NOMO-1 treated with dmso at 0.1 percent for 144 hours (cell line): Measurements from ENCODE around the gene AOPEP.

Source experiments
- DNase-seq: peaks from one replicate; lab custom pipeline; 2025; ENCODE audit not compliant: unreplicated experiment; lab: John Stamatoyannopoulos, UW

AOPEP gene

DNA sequence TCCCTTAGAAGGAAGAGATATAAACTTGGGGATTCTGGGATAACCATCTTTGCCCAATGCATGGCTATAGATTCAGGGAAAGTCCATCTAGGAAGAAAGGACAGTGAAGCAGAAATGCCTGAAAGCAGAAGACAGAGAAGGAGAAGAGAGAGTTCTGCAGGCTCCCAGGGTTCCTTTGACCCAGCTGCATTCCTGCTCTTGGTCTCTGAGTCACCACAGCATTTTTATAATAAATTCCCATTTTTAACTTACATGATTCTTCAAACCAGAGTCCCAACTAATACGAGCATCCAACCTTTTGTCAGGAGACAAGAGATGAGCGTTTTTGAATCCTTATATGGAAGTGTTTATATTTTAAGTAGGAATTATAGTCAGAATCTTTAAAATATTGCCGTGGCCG is 12.0 kb upstream of the AOPEP start:
- DNase-seq = no peak

DNA sequence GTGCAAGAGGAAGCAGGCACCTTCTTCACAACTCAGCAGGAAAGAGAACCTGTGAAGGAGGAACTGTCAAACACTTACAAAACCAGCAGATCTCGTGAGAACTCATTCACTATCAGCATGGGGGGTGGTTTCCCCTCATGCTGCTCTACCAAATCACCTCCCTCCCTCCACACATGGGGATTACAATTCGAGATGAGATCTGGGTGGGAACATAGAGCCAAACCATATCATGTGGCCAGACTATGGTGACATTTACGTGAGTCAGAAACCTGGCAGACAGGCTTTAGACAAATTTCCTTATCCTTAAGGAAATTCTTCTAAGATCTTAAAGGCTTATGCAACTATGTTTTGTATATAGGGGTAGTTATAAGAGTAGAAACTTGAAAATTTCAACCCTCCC is 8.7 kb upstream of the AOPEP start:
- DNase-seq = no peak

DNA sequence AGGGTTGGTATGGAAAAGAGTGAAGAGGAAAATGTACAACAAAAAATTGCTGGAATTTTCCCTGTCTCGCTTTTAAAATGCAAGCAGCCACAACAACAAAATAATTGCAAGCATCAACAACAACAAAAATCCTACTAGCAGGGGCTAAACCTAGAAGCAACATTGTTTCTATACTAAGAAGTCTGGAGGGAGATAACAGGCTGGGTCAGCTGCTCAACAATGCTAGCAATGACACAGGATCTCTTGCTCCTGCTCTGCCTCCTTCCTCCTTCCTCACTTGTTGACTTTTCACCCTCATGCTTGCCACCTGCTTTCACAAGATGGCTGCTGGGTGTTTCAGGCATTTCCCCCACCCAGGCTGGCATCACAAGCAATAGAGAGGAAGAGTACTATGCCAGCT is 7.6 kb upstream of the AOPEP start:
- DNase-seq = no peak

DNA sequence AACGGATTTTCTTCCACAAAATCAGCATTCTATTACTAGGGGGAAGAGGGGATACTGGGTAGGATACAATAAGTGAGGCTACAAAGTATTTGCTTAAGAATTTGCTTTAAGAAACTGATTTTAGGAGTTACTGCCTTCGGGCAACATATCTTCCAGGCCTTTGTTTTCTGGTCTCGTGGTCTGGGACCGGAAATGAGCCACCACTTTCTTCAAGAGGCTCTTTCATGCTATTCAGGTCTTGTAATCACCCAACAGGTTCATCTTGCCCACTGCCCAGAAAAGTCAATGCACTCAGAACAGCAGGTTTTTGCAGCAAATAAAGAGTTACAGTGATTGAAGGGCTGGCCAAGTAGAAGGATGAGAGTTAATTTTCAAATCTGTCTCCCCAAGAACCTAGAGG is 6.6 kb upstream of the AOPEP start:
- DNase-seq = no peak

DNA sequence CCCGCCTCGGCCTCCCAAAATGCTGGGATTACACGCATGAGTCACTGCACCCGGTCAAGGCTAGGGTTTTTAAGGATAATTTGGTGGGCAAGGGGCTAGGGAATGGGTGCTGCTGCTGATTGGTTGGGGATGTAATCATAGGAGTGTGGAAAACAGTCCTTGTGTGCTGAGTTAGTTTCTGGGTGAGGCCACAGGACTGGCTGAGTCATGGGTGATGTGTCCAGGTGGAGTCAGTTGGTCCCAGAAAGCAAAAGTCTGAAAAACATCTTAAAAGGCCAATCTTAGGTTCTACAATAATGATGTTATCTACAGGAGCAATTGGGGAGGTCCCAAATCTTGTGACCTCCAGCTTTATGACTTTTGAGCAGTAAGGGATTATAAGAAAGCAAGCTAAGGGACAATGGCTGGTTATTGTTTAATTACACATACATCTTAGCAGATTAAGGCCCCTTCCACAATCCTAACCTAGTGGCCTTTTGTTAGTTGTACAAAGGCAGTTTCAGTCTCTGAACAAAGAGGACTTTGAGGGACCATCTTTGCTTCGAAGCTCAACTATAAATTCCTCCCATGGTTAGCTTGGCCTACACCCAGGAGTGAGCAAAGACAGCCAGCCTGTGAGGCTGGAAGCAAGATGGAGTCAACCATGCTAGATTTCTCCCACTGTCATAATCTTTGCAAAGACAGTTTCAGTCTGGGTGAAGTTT is 5.5 kb upstream of the AOPEP start:
- DNase-seq = no peak

DNA sequence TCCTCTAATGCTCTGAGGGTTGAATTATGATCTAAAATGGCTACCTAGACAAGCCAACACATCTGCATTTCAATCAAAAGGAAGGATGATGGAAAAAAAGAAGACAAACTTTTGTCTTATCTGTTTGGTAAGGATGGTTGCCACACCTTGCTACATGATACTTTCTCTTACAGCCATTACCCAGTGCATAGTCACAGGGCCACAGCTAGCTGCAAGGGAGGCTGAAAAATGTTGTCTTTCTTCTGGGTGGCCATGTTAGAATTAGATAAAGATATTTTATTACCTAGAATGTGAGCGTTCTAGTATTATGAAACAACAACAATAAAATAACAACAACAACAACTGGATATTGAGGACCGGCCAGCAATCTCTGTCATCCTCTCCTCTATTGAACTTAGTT is 4.7 kb upstream of the AOPEP start:
- no peak for DNase-seq

DNA sequence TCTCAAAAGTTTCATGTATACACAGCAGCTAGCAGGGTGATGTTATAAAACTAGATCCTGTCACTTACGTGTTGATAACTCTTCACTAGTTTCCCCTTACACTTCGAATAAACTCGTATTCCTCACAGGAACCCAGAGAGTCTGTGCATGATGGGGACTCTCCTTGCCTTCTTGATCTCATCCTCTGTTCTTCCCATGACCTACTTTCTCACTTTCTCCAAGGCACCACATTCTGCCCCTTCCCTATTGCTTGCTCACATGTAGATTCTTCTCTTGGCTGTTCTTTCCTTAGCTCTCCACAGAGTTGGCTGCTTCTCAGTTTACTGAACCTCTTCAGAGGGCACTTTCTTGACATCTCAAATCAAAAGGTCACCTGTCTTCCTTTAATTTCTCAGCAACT is 1.2 kb upstream of the AOPEP start:
- DNase-seq = no peak

DNA sequence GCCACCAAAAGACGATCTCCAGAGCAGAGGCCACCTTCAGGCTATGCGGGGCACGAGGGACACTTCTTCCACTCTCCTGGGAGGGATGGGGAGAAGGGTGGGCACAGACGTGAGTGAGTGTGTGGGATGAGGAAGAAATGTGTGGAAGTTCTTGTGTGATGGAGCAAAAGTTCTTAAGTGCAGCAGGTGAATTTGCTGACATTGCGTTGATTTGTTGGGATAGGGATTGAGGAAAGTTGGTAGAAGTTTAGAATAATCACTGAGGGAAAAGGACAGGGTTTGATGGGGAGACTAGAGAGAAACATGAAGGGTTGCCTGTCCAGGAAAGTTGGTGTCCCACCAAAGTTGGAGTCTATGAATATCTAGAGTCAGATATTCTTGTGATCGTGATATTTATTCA is 2.2 kb downstream of the AOPEP start:
- no peak for DNase-seq

DNA sequence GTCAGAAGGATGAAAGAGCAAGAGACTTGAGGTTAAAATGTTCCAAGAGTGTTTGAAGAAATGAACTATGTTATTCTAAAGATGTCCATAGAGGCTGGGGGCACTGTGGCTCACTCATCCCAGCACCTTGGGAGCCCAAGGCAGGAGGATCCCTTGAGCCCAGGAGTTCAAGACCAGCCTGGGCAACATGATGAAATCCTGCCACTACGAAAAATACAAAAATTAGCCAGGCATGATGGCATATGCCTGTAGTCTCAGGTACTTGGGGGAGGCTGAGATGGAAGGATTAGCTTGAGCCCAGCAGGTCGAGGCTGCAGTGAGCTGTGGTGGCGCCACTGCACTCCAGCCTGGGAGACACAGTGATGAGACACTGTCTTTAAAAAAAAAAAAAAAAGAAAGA is 2.7 kb downstream of the AOPEP start:
- DNase-seq = no peak

DNA sequence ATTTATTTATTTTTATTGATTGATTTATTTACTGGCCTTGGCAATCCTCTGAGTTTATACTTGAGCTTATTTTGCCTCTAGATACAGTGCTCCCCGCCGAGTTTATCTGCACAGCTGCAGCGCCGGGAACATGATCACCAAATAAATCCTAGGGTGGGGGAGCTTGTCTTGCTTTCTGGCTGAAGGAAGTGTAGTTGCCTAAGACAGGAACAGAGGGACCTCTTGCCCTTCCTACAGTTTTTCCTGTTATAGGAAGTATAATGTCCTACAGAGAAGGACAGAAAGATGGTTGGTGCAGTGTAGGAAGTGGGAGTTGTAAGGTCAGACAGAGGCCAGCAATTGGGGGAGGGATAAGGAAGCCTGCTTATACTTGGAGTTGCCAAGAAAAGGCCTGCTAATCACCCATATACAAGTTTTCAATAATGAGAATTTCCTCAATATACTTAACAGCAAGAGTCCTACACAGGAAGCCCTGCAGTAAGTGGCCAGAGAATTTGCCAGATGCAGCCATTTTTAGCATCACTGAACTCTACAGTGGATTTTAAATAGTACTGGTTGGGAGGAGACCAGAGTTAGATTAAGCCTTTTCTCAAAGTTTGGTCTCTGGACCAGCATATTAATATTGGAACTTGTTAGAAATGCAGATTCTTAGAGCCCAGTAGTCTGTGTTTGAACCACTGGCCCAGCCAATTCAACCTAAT is 7.7 kb downstream of the AOPEP start:
- no peak for DNase-seq

DNA sequence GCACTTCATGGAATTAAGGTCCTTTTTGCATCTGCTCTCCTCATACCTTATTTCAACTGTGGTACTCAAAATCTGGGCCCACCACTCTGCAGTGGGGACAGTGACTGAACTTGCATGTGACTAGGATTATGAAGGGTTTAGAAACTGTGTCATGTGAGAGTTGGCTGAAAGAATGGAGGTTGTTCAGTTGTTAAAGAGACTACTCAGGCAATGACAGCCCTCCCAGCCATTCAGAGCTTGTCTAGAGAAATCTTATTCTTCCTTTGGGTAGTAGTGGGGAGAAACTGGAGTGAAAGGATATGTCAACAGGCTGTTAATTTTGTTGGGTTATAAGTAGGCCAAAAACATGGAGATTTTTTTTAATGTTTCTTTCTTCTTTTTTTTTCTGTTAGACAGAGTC is 10.3 kb downstream of the AOPEP start:
- DNase-seq = no peak

DNA sequence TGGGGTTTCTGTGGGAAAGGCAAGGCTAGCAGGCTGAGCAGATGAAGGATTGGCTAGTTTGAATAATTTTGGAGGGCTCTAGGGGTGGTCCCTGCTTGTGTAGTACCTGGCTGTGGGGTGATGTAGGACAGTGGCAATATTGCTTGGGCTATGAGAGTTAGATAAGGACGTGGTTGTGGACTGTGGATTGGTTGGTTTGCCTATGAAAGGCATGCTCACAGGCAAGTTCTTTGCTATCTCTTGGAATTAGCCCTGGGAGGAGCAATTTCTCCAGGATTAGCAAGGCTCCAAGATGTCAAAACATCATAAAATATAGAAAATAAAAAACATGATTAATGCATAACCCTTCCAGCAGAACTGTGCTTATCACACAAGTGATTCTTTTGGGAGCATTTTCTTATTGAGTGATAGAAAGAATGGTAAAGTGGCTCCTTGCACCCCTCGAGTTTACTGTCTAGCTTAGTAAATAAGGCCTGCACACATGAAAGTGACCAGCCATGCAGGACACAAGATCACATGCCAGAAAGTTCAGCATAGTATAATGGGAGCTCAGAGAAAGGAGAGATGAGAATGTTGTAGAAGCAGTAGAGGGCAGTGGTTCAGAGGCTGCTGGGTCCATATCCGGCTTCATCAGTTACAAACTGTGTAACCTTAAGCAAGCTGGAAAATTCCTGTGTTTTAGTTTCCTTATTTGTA is 13.8 kb downstream of the AOPEP start:
- no peak for DNase-seq

DNA sequence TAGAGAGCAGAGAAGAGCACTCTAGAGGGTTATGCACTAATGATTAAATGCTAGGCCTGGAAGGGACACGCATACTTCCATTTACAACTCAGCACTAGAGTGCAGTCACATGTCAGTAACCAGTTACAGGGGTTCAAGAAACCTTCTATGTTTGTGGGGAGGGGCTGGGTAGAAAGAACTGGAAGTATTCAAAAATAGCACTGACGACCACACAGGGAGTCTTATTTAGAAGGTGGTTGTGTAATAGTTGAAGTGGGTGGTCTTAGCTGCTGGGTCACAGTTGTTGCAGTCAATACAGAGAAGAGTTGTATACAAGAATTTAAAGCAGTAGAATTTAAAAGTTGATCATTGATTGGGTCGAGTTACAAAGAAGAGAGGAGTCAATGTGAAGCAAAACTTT is 15.4 kb downstream of the AOPEP start:
- no peak for DNase-seq

DNA sequence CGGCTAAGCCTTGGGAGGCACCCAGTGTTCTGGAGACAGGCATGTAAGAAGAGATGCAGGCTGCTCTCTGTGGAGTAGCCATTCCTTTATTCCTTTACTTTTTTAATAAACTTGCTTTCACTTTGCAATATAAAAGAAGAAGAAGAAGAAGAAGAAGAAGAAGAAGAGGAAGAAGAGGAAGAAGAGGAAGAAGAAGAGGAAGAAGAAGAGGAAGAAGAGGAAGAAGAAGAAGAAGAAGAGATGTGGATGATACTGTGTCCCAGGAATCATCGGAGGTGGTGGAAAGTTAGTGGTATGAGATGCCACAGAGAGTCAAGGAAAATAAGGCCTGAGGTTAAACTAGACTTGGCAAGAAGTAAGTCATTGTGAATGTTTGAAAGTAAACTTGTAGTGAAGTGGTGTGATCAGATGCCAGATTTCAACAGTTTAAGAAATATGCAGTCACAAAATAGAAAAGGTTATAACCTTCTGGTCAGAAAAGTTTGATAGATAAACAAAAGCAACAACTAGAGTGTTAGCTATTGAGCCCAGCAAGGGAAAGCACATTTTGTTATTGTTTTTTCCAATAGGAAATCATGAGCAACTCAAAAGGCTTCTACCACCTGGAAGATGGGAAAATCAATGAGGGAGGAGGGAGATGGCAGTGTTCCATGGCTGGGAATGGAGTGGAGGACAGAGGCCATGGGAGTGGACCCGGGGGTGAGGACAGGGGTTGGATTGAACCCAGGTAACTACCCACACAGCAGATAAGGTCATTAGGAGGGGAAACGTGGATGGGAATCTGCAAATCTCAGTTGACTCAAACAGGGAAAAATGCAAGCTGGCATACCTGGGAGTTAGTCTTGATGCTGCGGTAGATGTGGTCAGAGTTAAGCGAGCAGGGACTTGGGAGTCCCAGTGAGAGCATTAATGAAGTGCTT is 16.8 kb downstream of the AOPEP start:
- DNase-seq = no peak

DNA sequence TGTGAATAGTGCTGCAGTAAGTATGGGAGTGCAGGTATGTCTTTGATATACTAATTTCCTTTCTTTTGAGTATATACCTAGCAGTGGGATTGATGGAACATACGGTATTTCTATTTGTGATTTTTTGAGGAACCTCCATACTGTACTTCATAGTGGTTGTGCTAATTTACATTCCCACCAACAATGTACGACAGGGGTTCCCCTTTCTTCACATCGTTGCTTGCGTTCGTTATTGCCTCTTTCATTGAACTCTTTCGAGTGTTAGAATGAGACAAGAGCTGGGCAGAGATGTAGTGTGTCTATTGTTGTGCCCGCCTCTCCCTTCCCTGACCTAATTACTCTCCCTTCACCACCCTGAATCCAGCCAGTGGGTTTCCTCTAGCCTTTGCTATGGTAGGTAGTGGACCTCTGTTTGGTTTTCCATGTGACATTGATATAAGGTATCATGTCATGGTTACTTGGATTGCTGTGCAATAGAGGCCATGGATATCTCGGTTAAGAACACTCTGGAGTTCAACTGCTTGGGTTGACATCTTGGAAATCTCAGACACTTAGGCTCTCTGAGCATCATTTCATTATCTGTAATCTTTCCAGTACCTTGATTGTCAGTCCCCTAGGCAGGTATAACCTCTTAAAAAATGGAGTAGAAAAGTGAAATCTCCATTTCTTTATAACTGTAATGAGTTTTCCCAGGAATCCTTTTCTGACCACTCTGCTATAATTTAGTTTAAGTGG is 19.5 kb downstream of the AOPEP start:
- no peak for DNase-seq

DNA sequence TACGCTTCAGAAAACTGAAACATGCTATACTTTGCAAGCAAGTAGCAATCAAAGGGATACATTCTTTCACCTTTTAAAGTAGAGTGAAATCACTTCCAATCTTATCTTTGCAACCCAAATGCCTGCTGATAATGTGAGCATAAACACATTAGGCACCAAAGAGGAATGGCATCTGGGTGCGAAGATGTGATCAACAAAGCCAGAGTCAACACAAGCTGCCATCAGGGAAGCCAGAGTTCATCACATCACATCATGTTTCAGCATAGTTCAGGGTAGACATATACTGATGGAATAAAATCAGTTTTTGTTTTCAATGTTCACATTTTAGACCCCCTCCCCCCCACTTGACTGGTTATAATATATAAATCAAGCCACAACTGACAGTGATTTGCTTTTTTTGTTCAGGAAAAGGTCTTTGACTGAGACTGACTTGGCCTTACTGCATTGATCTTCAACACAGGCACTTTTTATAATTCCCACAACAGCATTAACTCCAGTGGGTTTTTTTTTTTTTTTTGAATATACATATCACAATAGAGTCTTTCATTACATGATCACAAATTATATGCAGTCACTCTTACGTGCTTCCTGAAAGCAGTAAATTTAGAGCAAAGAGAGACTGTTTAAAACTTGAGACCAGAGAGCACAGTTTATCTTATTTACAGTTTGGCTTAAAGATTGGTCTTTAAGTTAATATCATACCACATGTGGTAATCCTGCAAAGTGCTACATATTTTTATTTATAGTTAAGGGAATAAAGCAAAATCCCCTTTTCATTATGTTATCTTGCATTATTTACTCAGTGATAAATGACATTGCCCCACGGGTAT is 20.3 kb downstream of the AOPEP start:
- no peak for DNase-seq

DNA sequence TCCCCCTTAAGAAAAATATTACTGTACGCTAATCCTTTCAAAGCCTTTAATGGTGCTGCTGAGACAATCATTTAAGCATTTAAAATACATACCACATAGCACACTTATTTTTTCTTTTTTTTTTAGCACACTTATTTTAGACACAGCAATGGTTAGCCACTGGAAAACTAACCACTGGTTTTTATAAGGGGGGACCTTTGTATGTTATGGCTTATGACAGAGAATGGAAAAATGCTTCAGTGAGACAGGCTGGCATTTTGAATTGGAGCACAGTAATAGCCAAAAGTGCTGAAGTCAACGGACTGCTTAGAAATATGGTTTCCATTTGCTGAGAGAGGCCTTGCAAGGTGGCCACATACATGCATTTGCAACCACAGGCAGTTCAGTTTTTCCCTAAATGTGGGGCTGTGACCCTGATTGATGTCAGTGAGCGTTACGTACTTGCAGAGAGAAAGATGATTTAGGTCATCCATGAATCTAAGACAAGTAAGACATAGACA is 28.5 kb downstream of the AOPEP start:
- no peak for DNase-seq

DNA sequence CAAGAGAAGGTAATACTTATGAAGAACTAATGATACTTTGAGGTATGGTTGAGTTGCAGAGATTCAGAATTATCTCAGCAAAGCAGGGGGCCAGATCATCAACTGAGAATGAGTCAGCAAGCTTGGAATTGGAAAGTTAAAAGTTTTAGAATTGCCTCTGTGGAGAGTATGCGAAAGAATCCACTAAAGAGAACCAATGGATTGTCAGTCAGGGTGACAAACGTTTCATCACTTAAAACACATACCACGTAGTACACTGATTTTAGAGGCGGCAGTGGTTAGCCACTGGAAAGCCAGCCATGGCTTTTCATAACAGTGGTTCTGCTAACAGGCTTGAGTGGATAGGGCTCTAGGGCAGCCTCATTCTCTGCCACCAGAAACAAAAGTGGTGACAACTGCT is 30.7 kb downstream of the AOPEP start:
- no peak for DNase-seq

DNA sequence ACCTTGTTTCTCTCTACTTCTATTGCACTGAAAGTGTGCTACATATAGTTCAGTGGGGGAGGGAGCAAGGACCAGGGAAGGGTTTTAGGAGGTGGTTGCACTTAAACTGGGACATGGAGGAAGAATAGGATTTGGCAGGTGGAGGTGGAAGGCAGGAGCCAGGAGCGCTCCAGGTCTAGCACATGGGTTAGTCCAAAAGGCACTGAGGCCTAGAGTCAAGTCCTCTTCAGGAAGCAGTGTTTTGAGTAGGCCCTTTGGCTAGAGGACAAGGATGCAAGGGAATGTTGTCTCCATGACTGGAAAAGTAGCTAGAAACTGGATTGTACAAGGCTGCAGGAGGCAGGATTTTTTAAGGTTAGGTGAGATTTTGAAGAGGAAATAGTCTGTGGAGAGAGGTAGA is 31.5 kb downstream of the AOPEP start:
- DNase-seq = no peak

DNA sequence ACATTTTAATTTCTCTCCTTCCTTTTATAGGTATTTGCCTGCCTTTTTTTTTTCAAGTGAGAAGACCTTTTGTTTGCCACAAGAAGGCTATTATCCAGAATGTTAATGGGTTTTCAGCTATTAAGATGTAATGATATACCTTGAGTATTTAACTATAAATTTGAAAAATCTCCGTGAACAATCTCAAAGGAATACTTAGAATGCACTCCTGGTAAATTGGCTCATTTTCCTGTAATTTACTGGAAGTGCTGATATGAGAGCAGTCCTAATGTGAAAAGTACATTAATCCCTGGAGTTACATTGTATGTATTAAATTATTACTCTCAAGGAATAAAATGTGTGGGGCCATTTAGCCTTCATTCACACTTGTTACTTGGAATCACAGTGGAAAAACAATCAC is 32.4 kb downstream of the AOPEP start:
- DNase-seq = no peak
